ENCODE results near the gene LPP. TPM values are rescaled to one million over a fixed set of nuclear protein-coding genes. Genes with fewer than 3 reads are reported as not detected.

LPP gene
- total and polyA plus RNA-seq, 9 of the 15 experiments (the other 6 are each of a cell fraction or from before 2014, with no cell fraction given): 0.07 to 0.18 TPM; not detected in 7

DNA sequence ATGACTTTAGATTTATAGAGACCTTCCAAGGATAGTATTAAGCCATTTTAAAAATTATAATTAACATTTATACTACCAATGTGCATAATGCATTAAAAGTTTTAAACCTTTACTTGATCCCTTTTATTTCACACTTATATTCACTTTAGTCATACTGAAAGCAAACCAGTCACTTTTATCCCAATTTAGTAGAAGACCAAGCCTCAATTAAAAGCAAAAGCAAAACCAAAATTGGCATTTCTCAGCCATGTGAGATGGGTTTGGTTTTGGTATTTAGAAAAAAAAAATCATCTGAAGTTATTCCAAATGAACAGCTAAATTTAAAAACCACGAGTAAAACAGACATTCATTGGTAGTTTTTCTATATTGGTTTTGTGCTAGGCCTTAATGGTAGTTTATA, 249.4 kb downstream of the LPP start (continued):
- no peak for TF ChIP-seq ZNF445 (CRISPR knock-in tag; IDR thresholded peaks at IDR 0.05; ENCODE audit: low read depth)

DNA sequence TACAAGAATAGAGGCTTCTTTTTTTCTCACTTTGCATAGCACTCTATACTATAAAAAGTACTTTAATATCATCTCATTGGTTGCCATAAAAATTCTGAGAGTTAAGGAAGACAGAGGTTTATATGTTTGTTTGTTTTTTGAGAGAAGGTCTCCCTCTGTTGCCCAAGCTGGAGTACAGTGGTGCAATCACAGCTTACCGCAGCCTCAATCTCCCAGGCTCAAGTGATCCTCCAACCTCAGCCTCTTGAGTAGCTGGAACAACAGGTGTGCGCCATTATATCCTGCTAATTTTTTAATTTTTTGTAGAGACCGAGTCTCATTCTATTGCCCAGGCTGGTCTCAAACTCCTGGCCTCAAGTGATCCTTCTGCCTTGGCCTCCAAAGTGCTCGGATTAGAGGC, 250.2 kb downstream of the LPP start:
- no peaks in the 10 kb centered on the region for H3K9me3 ChIP-seq (replicated peaks; ENCODE audit: control insufficient read depth, insufficient read depth, low read depth, low read length)
- TF ChIP-seq ZNF586 (CRISPR knock-in tag; conservative IDR thresholded peaks at IDR 0.05): no peak
- TF ChIP-seq, protein P1, sequence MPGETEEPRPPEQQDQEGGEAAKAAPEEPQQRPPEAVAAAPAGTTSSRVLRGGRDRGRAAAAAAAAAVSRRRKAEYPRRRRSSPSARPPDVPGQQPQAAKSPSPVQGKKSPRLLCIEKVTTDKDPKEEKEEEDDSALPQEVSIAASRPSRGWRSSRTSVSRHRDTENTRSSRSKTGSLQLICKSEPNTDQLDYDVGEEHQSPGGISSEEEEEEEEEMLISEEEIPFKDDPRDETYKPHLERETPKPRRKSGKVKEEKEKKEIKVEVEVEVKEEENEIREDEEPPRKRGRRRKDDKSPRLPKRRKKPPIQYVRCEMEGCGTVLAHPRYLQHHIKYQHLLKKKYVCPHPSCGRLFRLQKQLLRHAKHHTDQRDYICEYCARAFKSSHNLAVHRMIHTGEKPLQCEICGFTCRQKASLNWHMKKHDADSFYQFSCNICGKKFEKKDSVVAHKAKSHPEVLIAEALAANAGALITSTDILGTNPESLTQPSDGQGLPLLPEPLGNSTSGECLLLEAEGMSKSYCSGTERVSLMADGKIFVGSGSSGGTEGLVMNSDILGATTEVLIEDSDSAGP (CRISPR knock-in tag; IDR thresholded peaks at IDR 0.05): no peak
- no peak for TF ChIP-seq BRCA1 (IDR thresholded peaks at IDR 0.05)
- no peak for TF ChIP-seq BRCA1 (CRISPR knock-in tag; IDR thresholded peaks at IDR 0.05)
- TF ChIP-seq NFRKB (IDR thresholded peaks at IDR 0.05; ENCODE audit: low read depth): no peak
- TF ChIP-seq SRSF7 (optimal IDR thresholded peaks at IDR 0.05; ENCODE audit: low read depth, low read length): no peak
- TF ChIP-seq SUPT5H (IDR thresholded peaks at IDR 0.05): no peak
- no peak for TF ChIP-seq ZNF134 (CRISPR knock-in tag; conservative IDR thresholded peaks at IDR 0.05)
- no peak for TF ChIP-seq CHCHD3 (CRISPR knock-in tag; IDR thresholded peaks at IDR 0.05)
- no peak for TF ChIP-seq MEF2A (IDR thresholded peaks at IDR 0.05; ENCODE audit: control insufficient read depth, low read depth, low read length)
- TF ChIP-seq ILK (tag; IDR thresholded peaks at IDR 0.05; ENCODE audit: borderline replicate concordance, low read depth): no peak
- no peak for TF ChIP-seq RFX7 (CRISPR knock-in tag; IDR thresholded peaks at IDR 0.05)
- no peak for TF ChIP-seq ZNF354B (CRISPR knock-in tag; IDR thresholded peaks at IDR 0.05)
- TF ChIP-seq, protein P2, sequence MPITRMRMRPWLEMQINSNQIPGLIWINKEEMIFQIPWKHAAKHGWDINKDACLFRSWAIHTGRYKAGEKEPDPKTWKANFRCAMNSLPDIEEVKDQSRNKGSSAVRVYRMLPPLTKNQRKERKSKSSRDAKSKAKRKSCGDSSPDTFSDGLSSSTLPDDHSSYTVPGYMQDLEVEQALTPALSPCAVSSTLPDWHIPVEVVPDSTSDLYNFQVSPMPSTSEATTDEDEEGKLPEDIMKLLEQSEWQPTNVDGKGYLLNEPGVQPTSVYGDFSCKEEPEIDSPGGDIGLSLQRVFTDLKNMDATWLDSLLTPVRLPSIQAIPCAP (CRISPR knock-in tag; IDR thresholded peaks at IDR 0.05; ENCODE audit: borderline replicate concordance): no peak
- TF ChIP-seq BCOR (IDR thresholded peaks at IDR 0.05): no peak
- no peak for TF ChIP-seq HIVEP1 (CRISPR knock-in tag; IDR thresholded peaks at IDR 0.05)
- TF ChIP-seq COPS2 (conservative IDR thresholded peaks at IDR 0.05): no peak
- TF ChIP-seq KDM1A (IDR thresholded peaks at IDR 0.05): no peak
- TF ChIP-seq, protein P3, sequence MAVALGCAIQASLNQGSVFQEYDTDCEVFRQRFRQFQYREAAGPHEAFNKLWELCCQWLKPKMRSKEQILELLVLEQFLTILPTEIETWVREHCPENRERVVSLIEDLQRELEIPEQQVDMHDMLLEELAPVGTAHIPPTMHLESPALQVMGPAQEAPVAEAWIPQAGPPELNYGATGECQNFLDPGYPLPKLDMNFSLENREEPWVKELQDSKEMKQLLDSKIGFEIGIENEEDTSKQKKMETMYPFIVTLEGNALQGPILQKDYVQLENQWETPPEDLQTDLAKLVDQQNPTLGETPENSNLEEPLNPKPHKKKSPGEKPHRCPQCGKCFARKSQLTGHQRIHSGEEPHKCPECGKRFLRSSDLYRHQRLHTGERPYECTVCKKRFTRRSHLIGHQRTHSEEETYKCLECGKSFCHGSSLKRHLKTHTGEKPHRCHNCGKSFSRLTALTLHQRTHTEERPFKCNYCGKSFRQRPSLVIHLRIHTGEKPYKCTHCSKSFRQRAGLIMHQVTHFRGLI (CRISPR knock-in tag; IDR thresholded peaks at IDR 0.05): no peak
- no peaks in the 10 kb centered on the region for H4K20me1 ChIP-seq (replicated peaks; ENCODE audit: control insufficient read depth, insufficient read depth, low read length)
- intact Hi-C loops (cut with micrococcal nuclease) (no loop called here), in situ Hi-C loops (cut with MboI) (no loop called here)
- no peaks in the 10 kb centered on the region for H3K9me1 ChIP-seq (ENCODE audit: control insufficient read depth, insufficient read depth, low read length)
- H3K4me1 ChIP-seq (replicated peaks in 1 of 2; ENCODE audit: control insufficient read depth in 2 of 2, insufficient read depth in 2 of 2, low read length in 2 of 2): no peaks in the 10 kb centered on the region
- H3K27ac ChIP-seq (ENCODE audit: extremely low read depth, low read depth, low read length): no peak overlapping the region
- CTCF ChIA-PET (ENCODE audit: low intra/inter-chr PET ratio): no interaction called here
- DNase-seq (ENCODE audit: extremely low read depth in 1 of 4, low spot score in 3 of 4) (no peak), ATAC-seq (no peak), FAIRE-seq (no peak)
- H3K27me3 ChIP-seq (ENCODE audit: control insufficient read depth in 2 of 2, insufficient read depth in 2 of 2, low read length in 2 of 2): no peaks in the 10 kb centered on the region
- H3K9ac ChIP-seq (ENCODE audit: insufficient read depth in 1 of 2, low read depth in 2 of 2, low read length in 2 of 2): no peak overlapping the region
- no peak overlapping the region for H3K4me3 ChIP-seq
- BruUV-seq (replicated peaks): no TSS peak
- no peak overlapping the region for H3K4me2 ChIP-seq (ENCODE audit: insufficient read depth, low read length)
- H3K79me2 ChIP-seq (ENCODE audit: control insufficient read depth, insufficient read depth, low read length): no peaks in the 10 kb centered on the region
- no peaks in the 10 kb centered on the region for H3K36me3 ChIP-seq (ENCODE audit: control insufficient read depth, insufficient read depth, low read length)
- POLR2A ChIA-PET: no interaction called here
- no peak overlapping the region for H2AFZ ChIP-seq (ENCODE audit: low read depth, low read length)
- 0% methylated on average over 4 of the region's 4 CpGs for WGBS (ENCODE audit: insufficient coverage, low coverage, missing lambda C conversion rate)

Measured in K562 (cell line).